ENCODE data around the gene CASTOR1.

CASTOR1 gene

DNA sequence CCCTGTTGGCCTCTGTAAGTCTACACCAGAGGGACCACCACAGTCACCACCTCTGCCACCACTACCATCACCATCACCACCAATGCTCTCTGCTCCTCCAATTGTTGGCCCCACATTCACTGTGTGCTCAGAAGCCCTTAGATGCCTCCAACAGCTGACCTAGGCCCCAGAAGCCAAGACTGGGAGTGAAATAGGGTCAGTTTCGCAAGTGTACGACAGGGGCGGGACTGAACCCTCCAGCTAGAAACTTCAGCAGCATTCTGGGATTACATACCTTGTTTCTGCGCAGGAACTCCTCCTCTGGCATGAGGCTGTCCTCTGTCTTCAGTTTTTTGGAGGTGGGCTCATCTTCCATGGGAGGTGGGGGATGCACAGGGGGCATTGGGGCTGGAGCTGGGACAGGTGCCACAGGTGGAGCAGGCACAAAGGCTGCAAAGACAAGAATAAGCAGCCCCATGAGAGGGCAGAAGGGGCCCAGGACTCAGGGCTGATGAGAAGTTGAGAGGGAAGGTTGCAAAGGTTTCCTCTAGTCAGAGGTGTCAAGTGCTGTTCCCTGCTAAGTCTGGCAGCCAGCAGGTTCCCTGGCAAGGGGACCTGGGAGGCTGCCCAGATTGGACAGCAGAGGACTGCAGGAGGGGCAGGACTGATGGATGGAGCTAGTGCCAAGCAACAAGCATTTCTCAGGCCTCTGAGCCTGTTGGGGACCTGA, 47.6 kb upstream of the CASTOR1 start:
- no peaks in the 10 kb centered on the region for H4K20me1 ChIP-seq (ENCODE audit: insufficient read depth, low read length)
- H3K27me3 ChIP-seq (ENCODE audit: insufficient read depth, low read length), result no peaks in the 10 kb centered on the region
- no peaks in the 10 kb centered on the region for H3K9me2 ChIP-seq (ENCODE audit: low read depth, low read length)
- no peaks in the 10 kb centered on the region for H3K4me1 ChIP-seq (ENCODE audit: insufficient read depth, low read length, severe bottlenecking)
- peaks cover 98% of the 10 kb centered on the region for H3K36me3 ChIP-seq (ENCODE audit: insufficient read depth, low read length)
- H3F3A ChIP-seq (ENCODE audit: insufficient read depth, low read length), result no peaks in the 10 kb centered on the region
- no peak overlapping the region for H3K4me2 ChIP-seq (ENCODE audit: low read length)
- H3K27ac ChIP-seq (ENCODE audit: low read depth, low read length, poor library complexity, severe bottlenecking), result no peak overlapping the region
- no peak overlapping the region for H3K4me3 ChIP-seq (ENCODE audit: low read depth, low read length, poor library complexity, severe bottlenecking)
- H3K9me3 ChIP-seq (ENCODE audit: low read length), result no peaks in the 10 kb centered on the region
- H2AFZ ChIP-seq (ENCODE audit: low read length), result no peak overlapping the region
- TF ChIP-seq EZH2 (IDR thresholded peaks at IDR 0.05; ENCODE audit: borderline replicate concordance, low read length), result no peak
- TF ChIP-seq, protein P1, sequence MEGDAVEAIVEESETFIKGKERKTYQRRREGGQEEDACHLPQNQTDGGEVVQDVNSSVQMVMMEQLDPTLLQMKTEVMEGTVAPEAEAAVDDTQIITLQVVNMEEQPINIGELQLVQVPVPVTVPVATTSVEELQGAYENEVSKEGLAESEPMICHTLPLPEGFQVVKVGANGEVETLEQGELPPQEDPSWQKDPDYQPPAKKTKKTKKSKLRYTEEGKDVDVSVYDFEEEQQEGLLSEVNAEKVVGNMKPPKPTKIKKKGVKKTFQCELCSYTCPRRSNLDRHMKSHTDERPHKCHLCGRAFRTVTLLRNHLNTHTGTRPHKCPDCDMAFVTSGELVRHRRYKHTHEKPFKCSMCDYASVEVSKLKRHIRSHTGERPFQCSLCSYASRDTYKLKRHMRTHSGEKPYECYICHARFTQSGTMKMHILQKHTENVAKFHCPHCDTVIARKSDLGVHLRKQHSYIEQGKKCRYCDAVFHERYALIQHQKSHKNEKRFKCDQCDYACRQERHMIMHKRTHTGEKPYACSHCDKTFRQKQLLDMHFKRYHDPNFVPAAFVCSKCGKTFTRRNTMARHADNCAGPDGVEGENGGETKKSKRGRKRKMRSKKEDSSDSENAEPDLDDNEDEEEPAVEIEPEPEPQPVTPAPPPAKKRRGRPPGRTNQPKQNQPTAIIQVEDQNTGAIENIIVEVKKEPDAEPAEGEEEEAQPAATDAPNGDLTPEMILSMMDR (IDR thresholded peaks at IDR 0.05; ENCODE audit: low read length), result no peak
- no peak overlapping the region for H3K9ac ChIP-seq (ENCODE audit: low read length)
- no peaks in the 10 kb centered on the region for H3K79me2 ChIP-seq (ENCODE audit: insufficient read depth, low read length)

DNA sequence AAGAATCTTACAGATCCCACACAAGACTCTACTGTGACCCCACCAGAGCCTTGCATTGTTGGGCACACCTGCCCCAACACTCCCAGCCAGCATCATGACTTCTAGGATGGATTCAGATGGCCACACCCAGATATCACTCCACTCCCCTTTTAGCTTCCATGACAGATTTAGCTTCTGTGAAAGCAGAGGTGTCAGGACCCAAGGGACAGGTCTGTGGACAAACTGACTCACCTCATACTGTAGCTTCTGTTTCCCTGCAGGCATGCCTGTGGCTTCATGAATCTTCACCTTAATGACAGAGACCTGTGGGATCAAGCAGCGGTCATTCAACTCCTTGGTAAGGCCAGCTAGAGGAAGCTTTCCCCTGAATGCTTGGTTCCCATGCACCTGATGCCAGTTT, 45.9 kb upstream of the CASTOR1 start:
- Histone ChIP-seq H3K9me3 (ENCODE audit: low read length) (no peaks in the 10 kb centered on the region), H3K36me3 (ENCODE audit: insufficient read depth, low read length) (peaks cover 91% of the 10 kb centered on the region), H3K27me3 (ENCODE audit: insufficient read depth, low read length) (no peaks in the 10 kb centered on the region), H3K4me2 (ENCODE audit: low read length) (no peak overlapping the region), H3K4me3 (ENCODE audit: low read depth, low read length, poor library complexity, severe bottlenecking) (no peak overlapping the region), H2AFZ (ENCODE audit: low read length) (no peak overlapping the region), H3K27ac (ENCODE audit: low read depth, low read length, poor library complexity, severe bottlenecking) (no peak overlapping the region), H4K20me1 (ENCODE audit: insufficient read depth, low read length) (no peaks in the 10 kb centered on the region), H3F3A (ENCODE audit: insufficient read depth, low read length) (no peaks in the 10 kb centered on the region), H3K9me2 (ENCODE audit: low read depth, low read length) (no peaks in the 10 kb centered on the region), H3K4me1 (ENCODE audit: insufficient read depth, low read length, severe bottlenecking) (no peaks in the 10 kb centered on the region), H3K79me2 (ENCODE audit: insufficient read depth, low read length) (no peaks in the 10 kb centered on the region), H3K9ac (ENCODE audit: low read length) (no peak overlapping the region)
- TF ChIP-seq EZH2 (IDR thresholded peaks at IDR 0.05; ENCODE audit: borderline replicate concordance, low read length), result no peak
- TF ChIP-seq, protein P1 (IDR thresholded peaks at IDR 0.05; ENCODE audit: low read length), result no peak

DNA sequence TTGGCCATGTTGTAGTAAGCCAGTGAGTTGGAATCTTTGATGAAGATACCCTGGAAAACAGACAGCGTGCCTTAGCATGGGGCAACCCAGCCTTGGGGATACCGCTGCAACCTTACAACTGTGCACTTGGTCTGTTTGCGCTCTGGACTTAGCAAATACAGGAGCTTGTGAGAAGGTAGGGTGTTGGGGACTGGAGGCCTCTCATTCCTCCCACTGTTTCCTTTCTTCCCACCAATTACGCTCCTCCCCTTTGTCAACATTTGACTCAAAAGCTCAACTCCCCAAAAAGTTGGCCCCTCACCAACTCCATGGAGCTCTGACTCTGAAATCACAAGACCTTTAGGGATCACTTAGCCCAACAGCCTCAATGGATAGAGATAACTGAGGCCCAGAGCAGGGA, 45.3 kb upstream of the CASTOR1 start:
- Histone ChIP-seq H3K36me3 (ENCODE audit: insufficient read depth, low read length) (peaks cover 88% of the 10 kb centered on the region), H3F3A (ENCODE audit: insufficient read depth, low read length) (no peaks in the 10 kb centered on the region), H3K27me3 (ENCODE audit: insufficient read depth, low read length) (no peaks in the 10 kb centered on the region), H3K4me2 (ENCODE audit: low read length) (no peak overlapping the region), H3K9ac (ENCODE audit: low read length) (no peak overlapping the region), H3K9me2 (ENCODE audit: low read depth, low read length) (no peaks in the 10 kb centered on the region), H3K79me2 (ENCODE audit: insufficient read depth, low read length) (no peaks in the 10 kb centered on the region), H3K4me1 (ENCODE audit: insufficient read depth, low read length, severe bottlenecking) (no peaks in the 10 kb centered on the region), H3K9me3 (ENCODE audit: low read length) (no peaks in the 10 kb centered on the region), H3K4me3 (ENCODE audit: low read depth, low read length, poor library complexity, severe bottlenecking) (no peak overlapping the region), H3K27ac (ENCODE audit: low read depth, low read length, poor library complexity, severe bottlenecking) (no peak overlapping the region), H2AFZ (ENCODE audit: low read length) (no peak overlapping the region), H4K20me1 (ENCODE audit: insufficient read depth, low read length) (no peaks in the 10 kb centered on the region)
- no peak for TF ChIP-seq EZH2 (IDR thresholded peaks at IDR 0.05; ENCODE audit: borderline replicate concordance, low read length)
- TF ChIP-seq, protein P1 (IDR thresholded peaks at IDR 0.05; ENCODE audit: low read length), result no peak
